Right kidney (tissue), 1 donor: ENCODE measurements around the gene RASAL2.
"Not testable (repeated sequence)": the region's sequence is repeated elsewhere in the genome, so short reads cannot be mapped to it uniquely, and the experiment has no call there.

Source experiments
- DNase-seq: peaks from one replicate; pipeline ENCODE4 v3.0.0-alpha.2; 2016

Gene RASAL2

DNA sequence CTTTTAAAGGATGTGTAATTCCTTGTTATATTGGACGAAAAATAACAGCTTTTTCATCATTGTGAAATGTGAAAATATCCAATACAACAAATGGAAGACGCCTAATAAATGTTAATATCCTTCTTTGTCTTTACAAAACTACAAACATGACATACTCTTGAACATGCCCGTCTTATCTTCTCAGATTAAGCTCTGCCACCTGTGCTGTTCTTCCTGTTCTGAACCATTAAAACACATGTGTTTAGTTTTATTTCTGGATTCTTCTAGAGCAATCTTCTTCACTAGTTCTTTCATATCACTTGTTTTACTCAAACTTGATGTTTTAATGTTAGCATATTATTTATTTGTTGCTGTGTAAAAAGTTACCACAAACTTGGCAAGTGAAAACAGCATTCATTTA lies 255.9 kb downstream of the RASAL2 start:
- no peak for DNase-seq

DNA sequence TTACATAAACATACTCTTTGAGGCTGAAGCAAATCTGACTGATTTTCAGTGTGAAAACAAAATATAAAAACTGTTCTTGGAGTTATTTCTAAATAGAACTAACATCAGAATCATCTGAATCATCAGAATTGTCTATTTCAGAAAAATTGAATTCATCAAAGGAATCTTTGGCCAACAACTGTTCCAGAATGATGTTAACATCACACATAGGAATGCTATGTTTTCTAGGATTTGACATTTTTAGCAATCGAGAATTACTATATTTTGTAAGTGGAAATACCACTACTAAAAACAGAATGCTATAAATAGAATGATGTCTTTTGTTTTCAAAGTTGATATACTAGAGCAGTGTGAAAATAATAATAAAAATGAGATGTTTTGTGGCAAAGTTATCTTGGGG lies 258.0 kb downstream of the RASAL2 start:
- DNase-seq, result not testable (repeated sequence)

DNA sequence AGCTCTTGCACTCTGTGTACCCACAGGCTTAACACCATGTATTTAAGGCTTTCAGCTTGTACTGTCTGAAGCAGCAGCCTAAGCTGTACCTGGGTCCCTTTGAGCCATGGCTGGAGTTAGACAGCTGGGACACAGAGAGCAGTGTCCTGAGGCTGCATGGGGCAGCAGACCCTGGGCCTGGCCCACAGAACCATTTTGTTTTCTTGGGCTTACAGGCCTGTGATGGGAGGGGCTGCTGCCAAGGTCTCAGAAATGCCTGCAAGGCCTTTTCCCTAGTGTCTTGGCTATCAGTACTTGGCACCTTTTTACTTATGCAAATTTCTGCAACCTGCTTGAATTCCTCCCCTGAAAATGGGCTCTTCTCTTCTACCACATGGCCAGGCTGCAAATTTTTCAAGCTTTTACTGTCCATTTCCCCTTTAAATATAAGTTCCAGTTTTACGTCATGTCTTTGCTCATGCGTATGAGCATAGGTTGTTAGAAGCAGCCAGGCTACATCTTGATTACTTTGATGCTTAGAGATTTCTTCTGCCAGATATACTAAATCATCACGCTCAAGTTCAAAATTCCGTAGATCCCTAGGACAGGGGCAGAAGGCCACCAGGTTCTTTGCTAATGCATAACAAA lies 259.0 kb downstream of the RASAL2 start:
- DNase-seq, result no peak

DNA sequence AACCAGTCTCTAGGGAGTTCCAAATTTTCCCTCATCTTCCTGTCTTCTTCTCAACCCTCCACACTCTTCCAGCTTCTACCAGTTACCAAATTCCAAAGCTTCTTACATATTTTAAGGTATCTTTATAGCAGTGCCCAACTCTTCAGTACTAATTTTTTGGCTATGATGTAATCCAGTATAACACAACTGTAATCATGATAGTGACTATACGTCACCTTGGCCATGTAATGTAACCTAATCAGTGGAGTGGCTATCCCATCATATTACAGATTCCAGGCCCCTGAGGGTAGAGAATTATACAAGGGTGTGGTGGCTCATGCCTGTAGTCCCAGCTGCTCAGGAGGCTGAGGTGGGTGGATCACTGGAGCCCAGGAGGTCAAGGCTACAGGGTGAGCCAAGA lies 259.6 kb downstream of the RASAL2 start:
- no peak for DNase-seq

DNA sequence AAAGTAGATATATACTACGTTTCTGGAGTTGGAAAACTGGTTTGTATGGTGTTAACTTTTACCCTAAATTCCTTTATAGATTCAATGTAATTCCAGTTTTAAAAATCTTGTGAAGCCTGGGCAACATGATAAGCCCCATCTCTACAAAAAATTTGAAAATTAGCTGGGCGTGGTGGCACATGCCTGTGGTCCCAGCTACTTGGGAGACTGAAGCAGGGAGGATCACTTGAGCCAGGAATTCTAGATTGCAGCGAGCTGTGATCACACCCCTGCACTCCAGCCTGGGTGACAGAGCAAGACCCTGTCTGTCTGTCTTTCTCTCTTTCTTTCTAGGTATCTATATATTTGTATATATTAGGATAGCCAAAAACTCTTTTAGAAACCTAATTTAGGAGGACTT lies 260.9 kb downstream of the RASAL2 start:
- no peak for DNase-seq

DNA sequence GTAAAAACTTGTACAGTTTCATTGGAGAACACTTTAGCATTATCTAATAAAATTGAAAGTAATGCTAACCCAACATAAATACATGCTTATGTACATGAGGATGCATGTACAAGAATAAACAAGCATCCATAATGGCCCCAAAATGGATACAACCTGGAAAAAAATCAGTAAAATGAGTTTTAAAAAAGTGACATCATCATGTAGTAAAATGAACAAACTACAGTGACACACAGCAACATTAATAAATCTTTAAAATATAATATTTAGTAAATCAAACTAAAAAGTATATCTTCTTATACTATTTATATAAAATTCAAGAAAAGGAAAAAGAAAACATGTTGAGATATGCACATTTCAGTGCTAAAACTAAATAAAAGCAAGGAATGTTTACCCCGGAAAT lies 262.4 kb downstream of the RASAL2 start:
- DNase-seq, result no peak

DNA sequence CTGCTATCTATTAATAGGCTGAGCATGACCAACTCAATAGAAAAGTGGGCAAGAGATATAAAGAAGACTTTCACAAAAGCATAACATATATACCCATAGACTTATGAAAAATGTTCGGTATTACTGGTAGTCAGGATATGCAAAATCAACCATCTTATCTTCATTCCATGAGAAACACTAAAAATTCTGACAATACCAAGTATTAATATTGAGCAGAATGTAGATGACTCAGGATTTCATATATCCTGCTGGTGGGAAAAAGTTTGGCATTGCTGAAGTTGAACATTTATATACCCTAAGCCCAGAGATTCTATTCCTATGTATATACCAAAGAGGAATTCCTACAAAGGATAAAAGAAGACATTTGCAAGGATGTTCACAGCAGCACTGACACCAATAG lies 264.6 kb downstream of the RASAL2 start:
- no peak for DNase-seq

DNA sequence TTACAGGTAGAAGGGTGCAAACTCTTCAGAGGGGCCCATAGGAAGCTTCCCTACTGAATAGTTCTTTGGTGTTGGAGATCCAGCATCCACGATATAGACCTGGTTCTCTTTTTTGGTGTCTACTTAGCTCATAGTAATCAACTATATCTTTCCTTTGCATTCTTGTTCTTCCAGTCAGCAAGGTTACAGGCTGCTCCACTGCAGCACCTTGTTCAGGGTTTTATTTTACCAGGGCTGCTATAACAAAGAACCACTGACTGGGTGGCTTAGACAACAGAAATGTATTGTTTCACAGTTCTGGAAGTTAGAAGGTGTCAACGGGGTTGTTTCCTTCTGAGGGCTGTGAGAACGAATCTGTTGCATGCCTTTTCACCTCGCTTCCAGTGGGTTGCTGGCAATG lies 266.5 kb downstream of the RASAL2 start:
- DNase-seq, result no peak

DNA sequence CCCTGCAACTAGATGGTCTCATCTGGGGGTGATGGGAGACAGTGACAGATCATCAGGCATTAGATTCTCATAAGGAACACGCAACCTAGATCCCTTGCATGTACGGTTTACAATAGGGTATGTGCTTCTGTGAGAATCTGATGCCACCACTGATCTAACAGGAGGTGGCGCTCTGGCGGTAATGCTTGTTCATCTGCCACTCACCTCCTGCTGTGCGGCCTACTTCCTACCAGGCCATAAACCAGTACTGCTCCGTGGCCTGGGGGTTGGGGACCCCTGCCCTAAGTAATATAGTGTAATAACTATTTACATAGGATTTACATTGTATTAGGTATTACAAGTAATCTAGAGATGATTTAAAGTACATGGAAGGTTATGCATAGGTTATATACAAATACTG lies 267.9 kb downstream of the RASAL2 start:
- DNase-seq, result no peak

DNA sequence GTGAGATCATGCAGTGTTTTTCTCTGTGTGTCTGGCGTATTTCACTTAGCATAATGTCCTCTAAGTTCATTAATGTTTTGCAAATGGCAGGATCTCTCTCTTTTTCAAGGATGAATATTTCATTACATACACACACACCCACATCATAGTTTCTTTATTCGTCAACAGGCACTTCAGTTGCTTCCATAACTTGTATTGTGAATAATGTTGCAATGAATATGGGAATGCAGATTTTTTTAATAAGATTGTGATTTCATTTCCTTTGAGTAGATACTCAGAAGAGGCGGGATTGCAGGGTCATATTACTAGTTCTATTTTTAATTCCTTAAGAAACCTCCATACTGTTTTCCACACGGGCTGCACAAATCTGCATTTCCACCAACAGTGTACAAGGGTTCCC lies 268.8 kb downstream of the RASAL2 start:
- no peak for DNase-seq

DNA sequence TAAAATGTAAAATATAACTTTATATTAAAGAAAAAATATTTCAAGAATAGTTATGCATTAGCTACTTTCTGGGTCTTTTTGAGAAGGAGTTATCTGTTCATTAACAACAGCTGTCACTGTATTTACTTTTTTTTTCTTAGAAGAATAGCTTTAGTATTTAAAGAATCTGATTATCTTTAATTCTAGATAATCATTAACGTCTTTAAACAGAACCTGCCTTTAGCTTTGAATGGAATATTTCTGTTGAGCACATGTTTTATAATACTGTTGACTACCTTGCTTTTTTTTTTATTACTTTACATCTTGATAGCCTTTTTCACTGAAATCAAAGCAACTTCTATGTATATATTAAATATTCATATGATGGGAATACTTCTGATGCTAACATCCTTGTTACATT lies 270.9 kb downstream of the RASAL2 start:
- no peak for DNase-seq

DNA sequence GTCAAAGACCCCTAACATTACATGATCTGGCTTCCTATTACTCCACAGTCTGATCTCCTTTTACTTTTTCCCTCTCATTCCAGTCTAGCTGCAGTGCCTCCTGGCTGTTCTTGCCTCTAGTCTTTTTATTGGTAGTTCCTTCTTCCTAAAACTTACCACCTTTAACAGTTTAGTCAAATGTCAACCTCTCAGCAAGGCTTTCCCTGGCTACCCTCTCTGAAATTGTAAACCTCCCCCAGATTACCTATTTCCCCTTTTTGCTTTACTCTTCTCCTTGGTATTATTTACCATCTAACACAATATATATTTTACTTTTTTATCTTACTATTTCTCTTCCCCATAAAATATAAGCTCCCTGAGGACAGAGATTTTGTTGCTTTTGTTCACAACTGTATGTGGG lies 273.2 kb downstream of the RASAL2 start:
- no peak for DNase-seq

DNA sequence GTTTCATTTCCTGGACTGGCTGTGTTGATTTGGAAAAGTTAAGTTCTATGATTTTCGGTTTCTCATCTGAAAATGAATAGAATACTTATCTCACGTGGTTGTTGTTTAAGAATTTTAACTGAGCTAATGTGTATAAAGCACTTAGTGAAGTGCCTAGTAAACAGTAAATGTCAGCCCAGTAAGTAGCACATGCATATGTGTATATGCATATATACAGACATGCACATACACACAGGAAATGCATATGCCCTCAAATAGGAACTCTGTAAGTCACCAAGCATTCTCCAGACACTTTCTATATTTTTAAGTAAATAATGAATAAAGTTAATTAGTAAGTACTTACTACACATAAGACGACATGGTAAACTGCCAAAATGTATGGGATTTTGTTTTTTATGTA lies 274.3 kb downstream of the RASAL2 start:
- DNase-seq, result no peak

DNA sequence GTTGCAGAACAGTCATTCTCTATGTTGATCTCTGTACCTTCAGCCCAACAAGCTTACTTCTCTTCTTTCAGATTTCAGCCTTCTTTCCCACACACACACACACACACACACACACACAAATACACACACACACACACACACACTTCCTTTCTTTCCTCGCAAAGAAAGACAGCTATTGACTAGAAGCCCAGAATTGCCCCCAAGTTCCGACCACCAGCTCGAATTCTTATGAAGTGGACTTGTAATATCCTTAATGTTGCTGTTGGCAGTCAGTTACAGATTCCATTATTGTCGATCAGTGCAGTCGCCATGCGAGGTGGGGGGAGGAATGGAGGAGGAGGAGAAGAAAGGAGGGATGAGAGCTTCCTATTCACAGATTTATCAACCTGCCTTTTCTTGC lies 277.3 kb downstream of the RASAL2 start:
- DNase-seq, result peak; percentile 50

DNA sequence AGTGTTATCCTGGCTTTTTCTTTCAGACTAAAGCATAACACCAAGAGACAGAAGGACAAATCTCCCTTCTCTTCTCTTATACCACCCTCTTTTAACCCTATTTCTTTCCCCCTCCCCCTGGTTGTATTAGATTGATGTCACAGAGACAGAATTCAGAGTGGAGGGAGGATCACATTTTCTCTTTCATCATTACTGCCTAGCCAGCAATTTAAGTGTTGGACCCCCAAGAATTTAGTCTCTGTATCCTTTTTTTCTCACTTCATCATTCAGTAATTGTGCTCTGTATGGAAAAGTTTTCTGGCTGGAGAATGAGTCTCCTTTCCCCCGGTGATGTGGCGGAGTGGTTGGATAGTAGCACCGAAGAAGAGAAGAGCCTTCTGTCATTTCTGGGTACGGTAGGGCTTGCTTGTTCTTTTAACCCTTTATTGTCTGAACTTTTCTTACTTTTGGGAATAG lies 278.1 kb downstream of the RASAL2 start:
- DNase-seq, result peak; percentile 24

DNA sequence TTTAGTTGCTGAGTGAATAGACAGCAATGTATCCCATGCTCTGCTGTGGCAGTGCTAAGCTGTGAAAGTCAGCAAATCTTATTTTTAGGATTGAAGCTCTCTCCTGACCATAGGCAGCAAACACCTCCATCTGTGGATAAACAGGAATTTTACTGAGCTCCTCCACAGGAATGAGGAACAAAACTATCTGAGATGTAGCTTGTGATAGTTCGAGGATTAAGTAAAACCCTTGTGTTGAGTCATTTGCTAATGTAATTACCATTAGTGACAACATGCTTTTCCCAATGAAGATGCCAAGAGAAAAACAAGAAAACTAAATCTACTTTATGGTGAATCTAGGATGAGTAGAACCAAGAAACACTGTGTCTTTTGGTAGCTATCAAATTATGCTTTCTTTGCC lies 280.1 kb downstream of the RASAL2 start:
- DNase-seq, result no peak

DNA sequence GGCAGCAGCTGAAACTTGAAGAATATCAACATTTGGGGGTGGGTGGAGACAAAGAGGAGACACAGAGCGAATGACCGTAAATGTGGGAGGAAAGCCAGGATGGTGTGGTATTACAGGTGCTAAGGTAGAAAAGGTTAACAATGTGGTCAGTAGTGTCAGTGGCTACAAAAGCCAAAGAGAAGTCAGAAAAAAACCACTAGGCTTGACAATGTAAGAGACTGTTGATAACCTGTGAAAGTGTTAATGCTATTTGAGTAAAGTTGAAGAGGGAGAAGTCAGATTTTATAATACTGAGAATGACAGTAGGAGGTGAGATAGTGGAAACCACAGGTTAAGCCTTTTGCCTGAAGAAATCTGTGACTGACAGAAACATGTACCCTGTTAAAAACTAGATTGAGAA lies 282.1 kb downstream of the RASAL2 start:
- no peak for DNase-seq

DNA sequence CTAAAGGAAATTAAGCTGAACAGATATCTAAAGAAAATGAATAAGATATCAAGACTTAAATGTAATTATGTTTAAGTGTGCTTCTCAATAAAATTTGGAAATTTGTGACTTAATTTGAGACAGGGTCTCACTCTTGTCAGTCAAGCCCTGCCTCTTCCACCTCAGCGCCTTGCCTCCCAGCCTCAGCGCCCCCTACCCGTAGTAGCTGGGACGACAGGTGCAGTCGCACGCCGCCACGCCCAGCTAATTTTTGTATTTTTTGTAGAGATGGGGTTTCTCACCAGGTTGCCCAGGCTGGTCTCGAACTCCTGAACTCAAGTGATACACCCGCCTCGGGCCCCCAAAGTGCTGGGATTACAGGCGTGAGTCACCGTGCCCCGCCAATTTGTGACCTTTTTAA lies 285.9 kb downstream of the RASAL2 start:
- DNase-seq, result no peak

DNA sequence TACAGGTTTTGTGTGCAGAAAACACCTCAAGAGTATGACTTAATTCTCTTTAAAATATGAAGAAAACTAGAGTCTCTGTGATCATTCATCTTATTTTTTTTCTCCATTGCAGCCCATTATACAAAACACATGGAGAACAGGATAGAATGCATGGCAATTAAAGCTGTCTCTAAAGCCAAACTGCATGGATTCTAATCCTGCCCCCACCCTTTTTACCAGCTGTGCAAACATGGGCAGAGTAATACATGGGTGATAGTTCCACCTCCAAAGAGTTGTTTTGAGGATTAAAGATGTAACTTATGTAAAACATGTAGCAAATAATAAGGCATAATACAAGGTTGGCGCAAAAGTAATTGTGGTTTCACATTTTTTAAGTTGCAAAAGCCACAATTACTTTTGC lies 288.5 kb downstream of the RASAL2 start:
- no peak for DNase-seq

DNA sequence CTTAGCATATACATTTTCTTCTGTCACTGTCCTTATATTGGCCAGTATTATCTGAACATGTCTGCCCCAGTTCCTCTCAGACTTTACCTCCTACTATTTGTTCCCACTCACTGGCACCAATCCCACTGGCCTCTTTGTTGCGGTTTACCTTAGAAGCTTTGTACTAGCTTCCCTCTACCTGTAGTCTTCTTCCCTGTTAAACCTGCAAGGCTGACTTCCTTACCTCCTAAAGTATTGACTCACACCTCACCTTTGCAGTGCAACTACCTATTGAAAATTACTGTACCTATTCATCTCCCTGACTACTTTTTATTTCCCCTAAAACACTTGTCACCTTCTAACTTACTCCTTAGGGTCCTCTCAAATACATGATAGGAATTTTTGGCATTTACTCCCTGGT lies 291.8 kb downstream of the RASAL2 start:
- no peak for DNase-seq

DNA sequence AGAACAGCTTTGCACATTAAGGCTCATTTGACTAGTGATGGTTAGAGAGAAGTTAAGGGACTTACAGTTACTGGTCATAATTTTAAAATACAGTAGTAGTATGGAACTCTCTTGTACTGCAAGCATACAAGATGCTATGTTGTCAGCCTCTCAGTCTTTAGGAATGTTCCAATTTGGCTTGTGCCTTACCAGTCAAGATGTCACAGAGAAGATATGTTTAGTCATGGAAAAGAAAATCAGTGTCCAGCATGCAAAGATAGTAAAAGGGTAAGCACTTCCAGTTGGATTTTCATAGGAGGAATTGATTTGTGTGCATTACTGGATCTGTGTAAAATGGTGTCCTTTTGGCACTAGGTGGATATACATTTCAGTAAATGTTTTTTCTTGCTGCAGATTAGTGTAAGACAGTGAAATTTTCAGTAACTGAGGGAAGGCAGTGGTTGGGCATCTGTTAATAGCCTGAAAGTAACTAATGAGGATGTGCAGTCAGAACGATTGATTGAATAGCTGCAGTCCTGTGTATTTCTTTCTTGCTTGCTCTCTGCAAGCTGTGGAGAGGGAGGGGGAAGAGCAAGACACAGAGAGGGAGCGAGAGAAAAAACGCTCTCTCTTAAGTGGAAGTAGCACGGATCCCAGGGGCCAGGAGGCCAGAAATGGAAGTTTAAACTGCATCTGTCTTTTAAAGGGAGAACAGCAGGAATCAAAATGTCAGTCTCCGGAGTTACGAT lies 294.7 kb downstream of the RASAL2 start:
- no peak for DNase-seq

DNA sequence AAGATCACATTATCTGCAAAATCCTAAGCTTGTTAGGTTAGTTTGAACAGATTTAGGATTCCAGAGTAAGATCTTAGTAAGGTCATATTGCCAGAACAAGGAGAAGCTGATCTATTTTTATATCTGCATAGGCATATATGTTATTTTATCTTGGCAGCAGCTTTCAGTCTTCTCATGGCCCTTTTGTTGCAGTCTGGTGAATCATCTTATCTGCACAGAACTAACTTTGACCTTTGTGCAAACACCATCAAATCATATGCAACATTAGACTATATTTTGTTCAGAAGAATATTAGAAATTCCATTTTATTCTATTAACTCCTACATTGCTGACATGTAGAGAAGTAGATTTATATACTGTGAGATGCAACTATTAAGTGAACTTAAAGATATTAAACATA lies 295.5 kb downstream of the RASAL2 start:
- DNase-seq, result no peak

DNA sequence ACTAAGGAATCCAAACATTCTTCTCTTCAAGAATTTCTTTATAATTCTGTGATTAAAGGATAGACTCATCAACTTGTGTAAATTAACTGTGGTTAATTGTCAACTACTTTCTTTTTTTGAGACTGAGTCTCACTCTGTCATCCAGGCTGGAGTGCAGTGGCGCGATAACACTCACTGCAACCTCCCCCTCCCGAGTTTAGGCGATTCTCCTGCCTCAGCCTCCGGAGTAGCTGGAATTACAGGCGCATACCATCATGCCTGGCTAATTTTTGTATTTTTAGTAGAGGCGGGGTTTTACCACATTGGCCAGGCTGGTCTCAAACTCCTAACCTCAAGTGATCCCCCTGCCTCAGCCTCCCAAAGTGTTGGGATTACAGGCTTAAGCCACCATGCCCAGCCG lies 296.4 kb downstream of the RASAL2 start:
- DNase-seq, result not testable (repeated sequence)

DNA sequence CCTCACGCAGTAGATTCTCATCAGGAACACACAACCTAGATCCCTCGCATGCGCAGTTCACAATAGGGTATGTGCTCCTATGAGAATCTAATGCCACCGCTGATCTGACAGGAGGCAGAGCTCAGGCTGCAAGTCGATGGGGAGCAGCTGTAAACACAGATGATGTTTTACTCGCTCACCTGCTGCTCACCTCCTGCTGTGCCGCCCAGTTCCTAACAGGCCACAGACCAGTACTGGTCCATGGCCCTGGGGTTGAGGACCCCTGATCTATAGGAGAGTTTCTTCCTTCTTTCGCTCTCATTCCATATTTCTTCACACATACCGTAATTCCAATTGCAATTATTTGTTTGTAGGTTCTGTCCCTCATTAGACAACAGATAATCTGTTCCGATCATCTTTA lies 299.5 kb downstream of the RASAL2 start:
- DNase-seq, result no peak

DNA sequence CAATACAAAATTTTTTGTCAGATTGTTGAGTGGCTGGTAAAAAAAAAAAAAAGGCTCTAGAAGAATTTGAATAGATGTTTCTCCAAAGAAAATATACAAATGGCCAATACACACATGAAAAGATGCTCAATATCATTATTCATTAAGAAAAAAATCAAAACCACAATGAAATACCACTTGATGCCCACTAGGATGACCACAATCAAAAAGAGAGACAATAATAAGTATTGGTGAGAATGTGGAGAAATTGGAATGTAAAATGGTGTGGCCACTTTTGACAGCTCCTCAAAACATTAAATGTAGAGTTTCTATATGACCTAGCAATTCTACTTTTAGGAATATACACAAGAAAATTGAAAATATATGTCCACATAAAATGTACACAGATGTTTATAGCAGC lies 302.9 kb downstream of the RASAL2 start:
- DNase-seq, result no peak
